PC-3 (cell line): ENCODE data around the gene ST6GALNAC3. TPM values are rescaled to one million over a fixed set of nuclear protein-coding genes. Genes with fewer than 3 reads are reported as not detected.

Experiments used
- ATAC-seq: fragments of 200-7000 bp; cut with Tn5 transposase; 2 replicates; pipeline ENCODE4 v1.9.1; 2020; ENCODE audit warnings: mild to moderate bottlenecking, moderate library complexity
- BruUV-seq: library from RNA; stranded (reverse); fragments of 400-500 nt; replicated peaks from 2 replicates; lab custom pipeline; 2021; lab: Mats Ljungman, UMichigan
- CTCF ChIA-PET: fragments of 300-600 bp; sonication (Branson Sonifier 250); formaldehyde crosslinking; loops from one replicate; lab custom pipeline; 2022; ENCODE audit warnings: antibody characterized with exemption; lab: Charles Lee
- POLR2A ChIA-PET: fragments of 300-600 bp; sonication (Branson Sonifier 250); formaldehyde crosslinking; loops from one replicate; lab custom pipeline; 2022; ENCODE audit warnings: antibody characterized with exemption; ENCODE audit not compliant: unreplicated experiment; lab: Charles Lee
- DNase-seq: peaks from one replicate; pipeline ENCODE4 v3.0.0-alpha.2; 2015
- H2AFZ ChIP-seq: fragments of 300-600 bp; sonication (generic); 2 replicates; pipeline ENCODE4 v1.6.0; 2016; ENCODE audit warnings: antibody characterized with exemption, low read length
- H3F3A ChIP-seq: fragments of 300-600 bp; sonication (generic); one replicate; pipeline ENCODE4 v1.6.0; 2017; ENCODE audit warnings: antibody characterized with exemption, low read length, control low read depth, mild to moderate bottlenecking; ENCODE audit not compliant: unreplicated experiment
- H3K27ac ChIP-seq: fragments of 300-600 bp; sonication (generic); 2 replicates; pipeline ENCODE4 v1.5.1; 2016; ENCODE audit warnings: mild to moderate bottlenecking, low read length
- H3K27me3 ChIP-seq: fragments of 300-600 bp; sonication (generic); 2 replicates; pipeline ENCODE4 v1.6.1; 2016; ENCODE audit warnings: low read length, mixed read lengths
- H3K36me3 ChIP-seq: fragments of 300-600 bp; sonication (generic); 2 replicates; pipeline ENCODE4 v1.6.1; 2016; ENCODE audit warnings: low read depth, mixed run types, low read length, mixed read lengths
- H3K4me1 ChIP-seq: fragments of 300-600 bp; sonication (generic); 2 replicates; pipeline ENCODE4 v1.5.1; 2016; ENCODE audit warnings: low read length; ENCODE audit not compliant: insufficient read depth
- H3K4me2 ChIP-seq: fragments of 300-600 bp; sonication (generic); 2 replicates; pipeline ENCODE4 v1.6.0; 2016; ENCODE audit warnings: low read length
- H3K4me3 ChIP-seq: fragments of 300-600 bp; sonication (generic); 2 replicates; pipeline ENCODE4 v1.5.1; 2016; ENCODE audit warnings: mild to moderate bottlenecking, low read length, mixed read lengths
- H3K79me2 ChIP-seq: fragments of 300-600 bp; sonication (generic); 2 replicates; pipeline ENCODE4 v1.6.1; 2017; ENCODE audit warnings: low read length, mixed read lengths
- H3K9ac ChIP-seq: fragments of 300-600 bp; sonication (generic); 2 replicates; pipeline ENCODE4 v1.6.0; 2016; ENCODE audit warnings: mild to moderate bottlenecking, low read length
- H3K9me2 ChIP-seq: fragments of 300-600 bp; sonication (generic); replicated peaks from 2 replicates; pipeline ENCODE4 v1.6.1; 2016; ENCODE audit warnings: mixed run types, low read length, mixed read lengths
- H3K9me3 ChIP-seq: fragments of 300-600 bp; sonication (generic); 2 replicates; pipeline ENCODE4 v1.6.1; 2016; ENCODE audit warnings: low read length, mixed read lengths
- H4K20me1 ChIP-seq: fragments of 300-600 bp; sonication (generic); 2 replicates; pipeline ENCODE4 v1.6.1; 2016; ENCODE audit warnings: low read length, mixed read lengths
- CTCF ChIP-seq: fragments of 300-600 bp; sonication (generic); conservative IDR thresholded peaks from 2 replicates; pipeline ENCODE4 v1.5.1; 2017; ENCODE audit warnings: antibody characterized with exemption, low read depth, mild to moderate bottlenecking, low read length
- EZH2 ChIP-seq: fragments of 300-600 bp; sonication (generic); IDR thresholded peaks from one replicate; pipeline ENCODE4 v1.6.1; 2017; ENCODE audit warnings: antibody characterized with exemption, mild to moderate bottlenecking, low read length; ENCODE audit not compliant: unreplicated experiment
- EZH2phosphoT487 ChIP-seq: fragments of 300-600 bp; sonication (generic); IDR thresholded peaks from 2 replicates; pipeline ENCODE4 v1.6.1; 2018; ENCODE audit warnings: mild to moderate bottlenecking, antibody characterized with exemption, low read length, borderline replicate concordance
- intact Hi-C: fragments of 100-400 bp; cut with micrococcal nuclease; formaldehyde crosslinking; loops from 2 replicates; pipeline ENCODE4 v1.9.0; 2023
- total RNA-seq: library from RNA; depleted of rRNA; stranded (reverse); fragments of >200 nt; gene quantifications from 2 replicates; pipeline ENCODE4 v1.2.3, GENCODE V29; 2014

Gene ST6GALNAC3
- total RNA-seq, 1 experiment from 2014 or later, result not detected

DNA sequence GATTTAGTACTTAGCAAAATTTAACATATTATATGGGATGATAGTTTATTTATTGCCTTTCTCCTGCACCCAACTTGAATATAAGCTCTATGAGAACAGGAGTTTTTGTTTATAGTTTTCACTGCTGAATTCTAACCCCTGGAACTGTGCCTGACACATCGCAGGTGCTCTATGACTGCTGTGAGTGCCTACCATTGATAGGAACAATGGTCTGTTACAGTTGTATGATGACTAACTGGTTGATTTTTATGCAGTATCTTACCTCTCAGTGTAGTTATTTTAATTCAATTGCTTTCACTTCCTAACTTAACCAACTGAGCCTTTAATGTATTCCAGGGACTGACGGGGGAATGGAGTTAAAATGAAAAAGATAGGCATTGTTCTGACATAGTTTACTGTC lies 336.0 kb downstream of the ST6GALNAC3 start:
- no TSS peak for BruUV-seq
- no peak overlapping the region for H3K9ac ChIP-seq
- DNase-seq, result no peak
- H3K4me3 ChIP-seq, result no peak overlapping the region
- CTCF ChIA-PET, result no interaction called here
- no peaks in the 10 kb centered on the region for H3K9me2 ChIP-seq
- no peaks in the 10 kb centered on the region for H4K20me1 ChIP-seq
- ATAC-seq, result no peak
- TF ChIP-seq EZH2phosphoT487 (no peak), EZH2 (no peak), CTCF (no peak)
- peaks cover 30% of the 10 kb centered on the region for H3K27me3 ChIP-seq
- intact Hi-C loops, result no loop called here
- no peaks in the 10 kb centered on the region for H3K9me3 ChIP-seq
- H3K36me3 ChIP-seq, result no peaks in the 10 kb centered on the region
- no peaks in the 10 kb centered on the region for H3K79me2 ChIP-seq
- H3F3A ChIP-seq, result no peaks in the 10 kb centered on the region
- H3K4me2 ChIP-seq, result no peak overlapping the region
- no peak overlapping the region for H3K27ac ChIP-seq
- H2AFZ ChIP-seq, result no peak overlapping the region
- H3K4me1 ChIP-seq, result no peaks in the 10 kb centered on the region
- POLR2A ChIA-PET, result no interaction called here

- H3K9me2 ChIP-seq, result no peaks in the 10 kb centered on the region
- no peak overlapping the region for H3K9ac ChIP-seq
- H3K36me3 ChIP-seq, result no peaks in the 10 kb centered on the region
- H3K4me2 ChIP-seq, result no peak overlapping the region
- BruUV-seq, result no TSS peak
- H3K27me3 ChIP-seq, result peaks cover 3% of the 10 kb centered on the region; the same call in 1 of the 2 replicates
- no peak for TF ChIP-seq EZH2
- no peak for TF ChIP-seq EZH2phosphoT487
- TF ChIP-seq CTCF, result no peak
- H4K20me1 ChIP-seq, result no peaks in the 10 kb centered on the region
- intact Hi-C loops, result no loop called here
- no peak overlapping the region for H2AFZ ChIP-seq
- no peak overlapping the region for H3K27ac ChIP-seq
- CTCF ChIA-PET, result no interaction called here
- no peak overlapping the region for H3K4me3 ChIP-seq
- no peaks in the 10 kb centered on the region for H3K79me2 ChIP-seq
- H3K9me3 ChIP-seq, result no peaks in the 10 kb centered on the region
- DNase-seq (no peak), ATAC-seq (no peak)
- no peaks in the 10 kb centered on the region for H3F3A ChIP-seq
- H3K4me1 ChIP-seq, result no peaks in the 10 kb centered on the region
- POLR2A ChIA-PET, result no interaction called here
Measured at GRCh38 chr1:76418531-76418930, 344.0 kb downstream of the ST6GALNAC3 start.

DNA sequence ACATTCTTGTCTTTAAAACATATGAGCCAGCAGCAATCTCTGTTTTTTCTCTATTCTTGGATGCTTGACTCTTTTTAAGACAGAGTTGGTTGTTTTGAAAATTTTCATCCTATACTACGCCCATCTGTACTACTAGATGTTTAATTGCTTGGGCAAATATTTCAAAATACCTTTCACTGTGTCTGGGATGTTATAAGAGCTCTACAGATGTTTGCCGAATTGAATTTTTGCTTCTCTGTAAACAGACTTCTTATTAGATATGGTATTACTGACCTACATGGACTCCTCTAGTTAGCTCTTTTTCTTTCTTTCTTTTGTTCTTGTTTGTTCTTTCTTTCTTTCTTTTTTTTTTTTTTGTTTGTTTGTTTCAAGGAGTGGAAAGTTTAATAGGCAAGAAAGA lies 345.1 kb downstream of the ST6GALNAC3 start:
- intact Hi-C loops, result no loop called here
- H3K27ac ChIP-seq, result no peak overlapping the region
- POLR2A ChIA-PET, result no interaction called here
- no peaks in the 10 kb centered on the region for H4K20me1 ChIP-seq
- H3K4me1 ChIP-seq, result no peaks in the 10 kb centered on the region
- H2AFZ ChIP-seq, result no peak overlapping the region
- H3K79me2 ChIP-seq, result no peaks in the 10 kb centered on the region
- ATAC-seq (no peak), DNase-seq (no peak)
- H3F3A ChIP-seq, result no peaks in the 10 kb centered on the region
- H3K27me3 ChIP-seq, result peaks cover 3% of the 10 kb centered on the region; the same call in 1 of the 2 replicates
- no TSS peak for BruUV-seq
- TF ChIP-seq EZH2phosphoT487 (no peak), CTCF (no peak), EZH2 (no peak)
- H3K9me2 ChIP-seq, result no peaks in the 10 kb centered on the region
- CTCF ChIA-PET, result no interaction called here
- no peaks in the 10 kb centered on the region for H3K9me3 ChIP-seq
- H3K4me3 ChIP-seq, result no peak overlapping the region
- H3K4me2 ChIP-seq, result no peak overlapping the region
- no peak overlapping the region for H3K9ac ChIP-seq
- H3K36me3 ChIP-seq, result no peaks in the 10 kb centered on the region
